Posterior vena cava (tissue), 2 donors: Measurements from ENCODE around the gene LTBP3. TPM values are rescaled to one million over a fixed set of nuclear protein-coding genes. Genes with fewer than 3 reads are reported as not detected.
A peak's percentile ranks its signal among the peaks of the same experiment; 100 is the strongest.

ENCODE experiments used
- DNase-seq: peaks from one replicate; pipeline ENCODE4 v3.0.0-alpha.2; 2020; ENCODE audit warnings: low spot score
- intact Hi-C, 2 donors: fragments of 100-400 bp; cut with DNase I; formaldehyde crosslinking; loops; one replicate each; pipeline versions ENCODE4 v1.14.1 to v1.14.2; 2022 to 2023
- total RNA-seq, 2 donors: library from RNA; stranded (reverse); fragmentation: NEBNext Ultra II Directional; extraction: Animal tissue kit (Norgen Biotek cat#: 25700); gene quantifications; one replicate each; pipeline ENCODE4 v1.2.1, GENCODE V29; 2021
- donor health status: DM: yes; HTN: yes; CAD: no.
- donor health status: DM: yes; HTN: yes; CAD: no.

LTBP3 gene
- total RNA-seq, 2 donors from 2014 or later, result 127 to 196 TPM

- intact Hi-C loops, result loop anchor here in 1 of 2 donors (5.0 kb wide), 1 partner anchor 46 kb away; no protein-coding TSS in a partner anchor
- DNase-seq, result peak; percentile 89
Measured at GRCh38 chr11:65588199-65589054, 30.3 kb upstream of the LTBP3 start.

- intact Hi-C loops, result loop anchor here in 1 of 2 donors (5.0 kb wide), 1 partner anchor 44 kb away; no protein-coding TSS in a partner anchor
- peak; percentile 82 for DNase-seq
Measured at GRCh38 chr11:65586676-65587075, 28.5 kb upstream of the LTBP3 start.

- intact Hi-C loops, result loop anchor here in 1 of 2 donors (5.0 kb wide), 1 partner anchor 44 kb away; no protein-coding TSS in a partner anchor
- DNase-seq, result no peak
Measured at GRCh38 chr11:65586247-65586630, 28.1 kb upstream of the LTBP3 start.

GRCh38 chr11:65585396-65586246 lies 27.5 kb upstream of the LTBP3 start:
- intact Hi-C loops, result loop anchor here in 1 of 2 donors (5.0 kb wide), 1 partner anchor 43 kb away; no protein-coding TSS in a partner anchor
- DNase-seq, result no peak

GRCh38 chr11:65584723-65585171 lies 26.6 kb upstream of the LTBP3 start:
- DNase-seq, result no peak
- intact Hi-C loops, result loop anchor here in 1 of 2 donors (5.0 kb wide), 1 partner anchor 42 kb away; no protein-coding TSS in a partner anchor

- intact Hi-C loops, result no loop called here
- DNase-seq, result no peak
Measured at GRCh38 chr11:65584106-65584505, 25.9 kb upstream of the LTBP3 start.

GRCh38 chr11:65583589-65583988 lies 25.4 kb upstream of the LTBP3 start:
- intact Hi-C loops, result no loop called here

GRCh38 chr11:65581928-65582327 lies 23.8 kb upstream of the LTBP3 start:
- no peak for DNase-seq
- intact Hi-C loops, result no loop called here

More at GRCh38 chr11:65583589-65583988, 25.4 kb upstream of the LTBP3 start:
- no peak for DNase-seq

- intact Hi-C loops, result no loop called here
- DNase-seq, result no peak
Measured at GRCh38 chr11:65580756-65581155, 22.6 kb upstream of the LTBP3 start.

GRCh38 chr11:65580031-65580692 lies 22.0 kb upstream of the LTBP3 start:
- intact Hi-C loops, result no loop called here
- DNase-seq, result no peak

GRCh38 chr11:65579291-65579690 lies 21.1 kb upstream of the LTBP3 start:
- intact Hi-C loops, result loop anchor here (2.0 to 5.0 kb wide), 2 partner anchors 33 to 36 kb away; partner anchors contain the start of genes MAP3K11 (in 2 of the 2) and PCNX3 (in 1 of the 2)
- no peak for DNase-seq

- DNase-seq, result no peak
- intact Hi-C loops, result loop anchor here (2.0 to 5.0 kb wide), 2 partner anchors 34 to 36 kb away; partner anchors contain the start of genes MAP3K11 (in 2 of the 2) and PCNX3 (in 1 of the 2)
Measured at GRCh38 chr11:65578667-65579066, 20.5 kb upstream of the LTBP3 start.

- intact Hi-C loops, result loop anchor here (2.0 to 5.0 kb wide), 2 partner anchors 34 to 37 kb away; partner anchors contain the start of genes MAP3K11 (in 2 of the 2) and PCNX3 (in 1 of the 2)
- DNase-seq, result no peak
Measured at GRCh38 chr11:65578134-65578533, 20.0 kb upstream of the LTBP3 start.

GRCh38 chr11:65577756-65578109 lies 19.6 kb upstream of the LTBP3 start:
- intact Hi-C loops, result loop anchor here (2.0 to 5.0 kb wide), 2 partner anchors 35 to 37 kb away; partner anchors contain the start of genes MAP3K11 (in 2 of the 2) and PCNX3 (in 1 of the 2)

GRCh38 chr11:65576867-65577755 lies 19.0 kb upstream of the LTBP3 start:
- intact Hi-C loops, result loop anchor here in 1 of 2 donors (5.0 kb wide), 1 partner anchor 35 kb away; the partner anchor contains the start of gene MAP3K11

More at GRCh38 chr11:65577756-65578109, 19.6 kb upstream of the LTBP3 start:
- DNase-seq, result peak; percentile 81

GRCh38 chr11:65576232-65576866 lies 18.2 kb upstream of the LTBP3 start:
- peak; percentile 86 for DNase-seq
- intact Hi-C loops, result loop anchor here in 1 of 2 donors (5.0 kb wide), 1 partner anchor 36 kb away; the partner anchor contains the start of gene MAP3K11

More at GRCh38 chr11:65576867-65577755, 19.0 kb upstream of the LTBP3 start:
- DNase-seq, result peak; percentile 94
